ENCODE measurements around the gene LNPK. TPM values are rescaled to one million over a fixed set of nuclear protein-coding genes. Genes with fewer than 3 reads are reported as not detected.
A peak's percentile ranks its signal among the peaks of the same experiment; 100 is the strongest.

LNPK gene
- total and polyA plus RNA-seq, 9 of the 15 experiments (the other 6 are each of a cell fraction or from before 2014, with no cell fraction given): 6.4 to 40.4 (median 21.3) TPM

GRCh38 chr2:176002688-176003210, 682 bp upstream of the LNPK start (continued):
- TF ChIP-seq ZNF589 (CRISPR knock-in tag; IDR thresholded peaks at IDR 0.05; ENCODE audit: low read depth) (no peak), POLR3A (IDR thresholded peaks at IDR 0.05; ENCODE audit: borderline replicate concordance, extremely low read depth, insufficient read depth, insufficient read length) (no peak), NCOA4 (IDR thresholded peaks at IDR 0.05; ENCODE audit: partially characterized antibody) (no peak), PTRF (tag; IDR thresholded peaks at IDR 0.05) (no peak), ATF3 (IDR thresholded peaks at IDR 0.05) (peak; percentile 92), ATF3 (CRISPR knock-in tag; conservative IDR thresholded peaks at IDR 0.05) (0 out of 2 replicates have a peak, but pooled peaks have one; percentile 43), CREBBP (IDR thresholded peaks at IDR 0.05; ENCODE audit: low read depth, low read length) (no peak), ILF3 (IDR thresholded peaks at IDR 0.05; ENCODE audit: borderline replicate concordance) (no peak), MTA3 (IDR thresholded peaks at IDR 0.05; ENCODE audit: borderline replicate concordance) (peak; percentile 67), ZNF395 (CRISPR knock-in tag; IDR thresholded peaks at IDR 0.05) (no peak), ZNF311 (CRISPR knock-in tag; IDR thresholded peaks at IDR 0.05) (no peak), SMARCA4 (IDR thresholded peaks at IDR 0.05) (0 out of 2 replicates have a peak, but pooled peaks have one; percentile 51)
- TF ChIP-seq, protein P1, sequence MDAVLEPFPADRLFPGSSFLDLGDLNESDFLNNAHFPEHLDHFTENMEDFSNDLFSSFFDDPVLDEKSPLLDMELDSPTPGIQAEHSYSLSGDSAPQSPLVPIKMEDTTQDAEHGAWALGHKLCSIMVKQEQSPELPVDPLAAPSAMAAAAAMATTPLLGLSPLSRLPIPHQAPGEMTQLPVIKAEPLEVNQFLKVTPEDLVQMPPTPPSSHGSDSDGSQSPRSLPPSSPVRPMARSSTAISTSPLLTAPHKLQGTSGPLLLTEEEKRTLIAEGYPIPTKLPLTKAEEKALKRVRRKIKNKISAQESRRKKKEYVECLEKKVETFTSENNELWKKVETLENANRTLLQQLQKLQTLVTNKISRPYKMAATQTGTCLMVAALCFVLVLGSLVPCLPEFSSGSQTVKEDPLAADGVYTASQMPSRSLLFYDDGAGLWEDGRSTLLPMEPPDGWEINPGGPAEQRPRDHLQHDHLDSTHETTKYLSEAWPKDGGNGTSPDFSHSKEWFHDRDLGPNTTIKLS (IDR thresholded peaks at IDR 0.05; ENCODE audit: borderline replicate concordance, low read depth): 0 out of 2 replicates have a peak, but pooled peaks have one; percentile 9
- TF ChIP-seq, protein P2, sequence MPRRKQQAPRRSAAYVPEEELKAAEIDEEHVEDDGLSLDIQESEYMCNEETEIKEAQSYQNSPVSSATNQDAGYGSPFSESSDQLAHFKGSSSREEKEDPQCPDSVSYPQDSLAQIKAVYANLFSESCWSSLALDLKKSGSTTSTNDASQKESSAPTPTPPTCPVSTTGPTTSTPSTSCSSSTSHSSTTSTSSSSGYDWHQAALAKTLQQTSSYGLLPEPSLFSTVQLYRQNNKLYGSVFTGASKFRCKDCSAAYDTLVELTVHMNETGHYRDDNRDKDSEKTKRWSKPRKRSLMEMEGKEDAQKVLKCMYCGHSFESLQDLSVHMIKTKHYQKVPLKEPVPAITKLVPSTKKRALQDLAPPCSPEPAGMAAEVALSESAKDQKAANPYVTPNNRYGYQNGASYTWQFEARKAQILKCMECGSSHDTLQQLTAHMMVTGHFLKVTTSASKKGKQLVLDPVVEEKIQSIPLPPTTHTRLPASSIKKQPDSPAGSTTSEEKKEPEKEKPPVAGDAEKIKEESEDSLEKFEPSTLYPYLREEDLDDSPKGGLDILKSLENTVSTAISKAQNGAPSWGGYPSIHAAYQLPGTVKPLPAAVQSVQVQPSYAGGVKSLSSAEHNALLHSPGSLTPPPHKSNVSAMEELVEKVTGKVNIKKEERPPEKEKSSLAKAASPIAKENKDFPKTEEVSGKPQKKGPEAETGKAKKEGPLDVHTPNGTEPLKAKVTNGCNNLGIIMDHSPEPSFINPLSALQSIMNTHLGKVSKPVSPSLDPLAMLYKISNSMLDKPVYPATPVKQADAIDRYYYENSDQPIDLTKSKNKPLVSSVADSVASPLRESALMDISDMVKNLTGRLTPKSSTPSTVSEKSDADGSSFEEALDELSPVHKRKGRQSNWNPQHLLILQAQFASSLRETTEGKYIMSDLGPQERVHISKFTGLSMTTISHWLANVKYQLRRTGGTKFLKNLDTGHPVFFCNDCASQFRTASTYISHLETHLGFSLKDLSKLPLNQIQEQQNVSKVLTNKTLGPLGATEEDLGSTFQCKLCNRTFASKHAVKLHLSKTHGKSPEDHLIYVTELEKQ (CRISPR knock-in tag; IDR thresholded peaks at IDR 0.05): no peak
- TF ChIP-seq, protein P3, sequence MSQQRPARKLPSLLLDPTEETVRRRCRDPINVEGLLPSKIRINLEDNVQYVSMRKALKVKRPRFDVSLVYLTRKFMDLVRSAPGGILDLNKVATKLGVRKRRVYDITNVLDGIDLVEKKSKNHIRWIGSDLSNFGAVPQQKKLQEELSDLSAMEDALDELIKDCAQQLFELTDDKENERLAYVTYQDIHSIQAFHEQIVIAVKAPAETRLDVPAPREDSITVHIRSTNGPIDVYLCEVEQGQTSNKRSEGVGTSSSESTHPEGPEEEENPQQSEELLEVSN (IDR thresholded peaks at IDR 0.05; ENCODE audit: borderline replicate concordance in 1 of 2, extremely low read depth in 1 of 2, insufficient read depth in 1 of 2, insufficient read length in 1 of 2, low read depth in 1 of 2, low read length in 1 of 2, poor library complexity in 1 of 2, severe bottlenecking in 1 of 2): no peak
- TF ChIP-seq, protein P4, sequence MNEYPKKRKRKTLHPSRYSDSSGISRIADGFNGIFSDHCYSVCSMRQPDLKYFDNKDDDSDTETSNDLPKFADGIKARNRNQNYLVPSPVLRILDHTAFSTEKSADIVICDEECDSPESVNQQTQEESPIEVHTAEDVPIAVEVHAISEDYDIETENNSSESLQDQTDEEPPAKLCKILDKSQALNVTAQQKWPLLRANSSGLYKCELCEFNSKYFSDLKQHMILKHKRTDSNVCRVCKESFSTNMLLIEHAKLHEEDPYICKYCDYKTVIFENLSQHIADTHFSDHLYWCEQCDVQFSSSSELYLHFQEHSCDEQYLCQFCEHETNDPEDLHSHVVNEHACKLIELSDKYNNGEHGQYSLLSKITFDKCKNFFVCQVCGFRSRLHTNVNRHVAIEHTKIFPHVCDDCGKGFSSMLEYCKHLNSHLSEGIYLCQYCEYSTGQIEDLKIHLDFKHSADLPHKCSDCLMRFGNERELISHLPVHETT (CRISPR knock-in tag; conservative IDR thresholded peaks at IDR 0.05 in 1 of 2, IDR thresholded peaks at IDR 0.05 in 1 of 2): no peak

Measured in K562 (cell line).